ENCODE data around the gene CHRNE.
"Not testable (repeated sequence)": the region's sequence is repeated elsewhere in the genome, so short reads cannot be mapped to it uniquely, and the experiment has no call there.

Gene CHRNE

DNA sequence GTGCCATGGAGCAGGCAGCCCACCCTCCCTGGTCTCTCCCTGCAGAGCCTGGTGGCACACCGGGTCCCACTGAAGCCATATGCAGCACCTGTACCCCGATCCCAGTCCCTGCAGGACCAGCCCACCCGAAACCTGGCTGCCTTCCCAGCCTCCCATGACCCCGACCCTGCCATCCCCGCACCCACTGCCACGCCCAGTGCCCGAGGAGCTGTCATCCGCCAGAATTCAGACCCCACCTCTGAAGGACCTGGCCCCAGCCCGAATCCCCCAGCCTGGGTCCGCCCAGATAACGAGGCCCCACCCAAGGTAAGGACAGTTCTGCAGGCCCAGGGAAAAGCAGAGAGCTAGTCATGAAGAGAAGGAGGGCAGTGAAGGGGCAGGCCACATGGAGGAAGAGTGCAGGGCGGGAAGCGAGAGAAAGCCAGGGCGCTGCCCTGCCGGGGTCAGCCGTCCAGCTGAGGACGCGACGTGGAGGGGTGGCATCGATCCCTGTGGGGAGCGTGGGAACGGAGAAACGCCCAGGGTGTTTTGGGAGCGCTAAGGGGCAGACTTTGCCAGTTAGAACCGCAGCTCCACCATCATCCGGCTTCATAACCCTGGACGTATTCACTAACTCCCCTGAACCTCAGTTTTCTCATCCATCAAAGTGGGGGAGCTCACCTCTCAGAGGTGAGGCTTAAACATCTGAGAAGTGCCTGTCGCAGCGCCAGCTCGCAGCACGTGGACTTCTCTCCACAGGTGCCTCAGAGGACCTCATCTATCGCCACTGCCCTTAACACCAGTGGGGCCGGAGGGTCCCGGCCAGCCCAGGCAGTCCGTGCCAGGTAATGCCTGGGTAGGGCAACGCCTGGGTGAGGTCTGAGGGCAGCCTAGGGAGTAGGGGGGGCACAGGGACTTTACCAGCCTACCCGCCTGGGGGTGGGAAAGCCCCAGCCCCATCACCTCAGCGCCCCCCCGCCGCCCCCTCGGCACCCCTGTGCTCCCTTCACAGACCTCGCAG, 11.2 kb downstream of the CHRNE start:
- no peak for DNase-seq

DNA sequence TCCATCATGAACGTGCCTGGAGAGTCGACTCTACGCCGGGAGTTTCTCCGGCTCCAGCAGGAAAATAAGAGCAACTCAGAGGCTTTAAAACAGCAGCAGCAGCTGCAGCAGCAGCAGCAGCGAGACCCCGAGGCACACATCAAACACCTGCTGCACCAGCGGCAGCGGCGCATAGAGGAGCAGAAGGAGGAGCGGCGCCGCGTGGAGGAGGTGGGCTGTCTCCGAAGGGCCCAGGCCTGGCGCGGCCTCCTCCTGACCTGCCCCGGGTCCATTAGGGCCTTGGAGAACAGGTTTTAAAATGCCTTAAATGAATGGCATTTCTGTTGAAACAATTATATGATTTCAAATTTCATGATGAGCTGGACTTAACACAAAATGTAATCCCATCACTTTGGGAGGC, 15.3 kb downstream of the CHRNE start:
- no peak for DNase-seq

DNA sequence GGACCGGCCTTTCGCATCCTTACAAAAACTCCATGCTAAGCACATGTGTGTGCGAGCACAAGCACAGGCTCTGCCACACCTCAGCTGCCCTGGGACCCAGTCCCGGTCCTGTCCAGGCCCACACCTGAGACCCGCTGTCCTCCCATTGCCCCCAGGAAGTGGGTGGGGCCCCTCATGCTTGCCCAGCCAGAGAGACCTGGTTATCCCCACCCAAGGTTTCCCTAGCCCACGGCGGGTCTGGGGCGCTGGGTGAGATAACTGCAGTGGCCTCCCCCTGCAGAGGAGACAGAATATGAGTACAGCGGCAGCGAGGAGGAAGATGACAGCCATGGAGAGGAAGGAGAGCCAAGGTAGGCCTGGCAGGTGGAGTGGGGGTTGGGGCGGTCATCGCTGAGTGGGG, 16.1 kb downstream of the CHRNE start:
- no peak for DNase-seq

- DNase-seq: no peak
These were observed 18.4 kb downstream of the CHRNE start for GRCh38 chr17:4884489-4884888.

- peak in 49 of 58 donors; percentile 22 to 83 (median 61) for DNase-seq
These were observed 20.9 kb downstream of the CHRNE start for GRCh38 chr17:4881761-4882555.

- no peak for DNase-seq
These were observed 22.0 kb downstream of the CHRNE start for GRCh38 chr17:4880857-4881256.

DNA sequence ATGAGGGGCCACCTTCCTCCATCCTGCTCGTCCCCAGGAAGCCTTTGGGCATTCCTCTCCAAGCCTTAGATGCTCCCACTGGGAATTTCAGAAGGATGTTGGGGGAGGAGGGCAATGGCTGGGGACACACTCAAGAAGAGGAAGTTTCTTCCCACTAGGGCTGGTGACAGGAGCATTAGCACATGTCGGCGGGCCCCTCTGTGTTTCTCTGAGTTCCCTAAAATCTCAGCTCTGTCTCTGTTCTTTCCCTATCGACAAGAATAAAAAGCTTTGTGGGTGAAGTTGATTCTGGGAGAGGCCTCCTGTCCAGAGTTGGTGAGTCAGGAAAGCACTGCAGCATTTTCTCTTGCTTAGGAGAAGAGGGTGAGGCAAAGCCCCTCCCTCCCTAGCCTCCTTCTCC, 23.3 kb downstream of the CHRNE start:
- DNase-seq: no peak

GRCh38 chr17:4877089-4877488, 25.8 kb downstream of the CHRNE start:
- peak in 35 of 58 donors; percentile 11 to 79 (median 46) for DNase-seq

DNA sequence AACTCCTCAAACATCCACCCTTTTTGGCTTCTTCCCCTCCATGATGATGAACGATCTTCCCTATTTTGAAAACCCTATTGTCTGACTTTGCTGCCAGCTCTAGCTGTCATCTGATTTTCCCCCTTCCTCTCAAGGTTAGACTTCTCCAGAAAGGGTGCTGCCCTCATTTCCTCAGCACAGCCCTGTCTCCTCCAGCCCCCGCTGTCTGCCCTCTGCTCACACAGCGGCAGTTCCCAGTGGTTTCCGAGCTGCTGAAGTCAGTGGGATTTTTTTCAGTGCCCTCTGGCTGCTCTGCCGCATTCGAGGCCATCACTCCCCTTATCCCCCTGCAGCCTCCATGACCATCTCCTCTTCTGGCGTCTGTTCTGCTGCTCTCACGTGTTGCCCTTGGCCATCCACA, 30.1 kb downstream of the CHRNE start:
- peak in 27 of 58 donors; percentile 6 to 67 (median 24) for DNase-seq

DNA sequence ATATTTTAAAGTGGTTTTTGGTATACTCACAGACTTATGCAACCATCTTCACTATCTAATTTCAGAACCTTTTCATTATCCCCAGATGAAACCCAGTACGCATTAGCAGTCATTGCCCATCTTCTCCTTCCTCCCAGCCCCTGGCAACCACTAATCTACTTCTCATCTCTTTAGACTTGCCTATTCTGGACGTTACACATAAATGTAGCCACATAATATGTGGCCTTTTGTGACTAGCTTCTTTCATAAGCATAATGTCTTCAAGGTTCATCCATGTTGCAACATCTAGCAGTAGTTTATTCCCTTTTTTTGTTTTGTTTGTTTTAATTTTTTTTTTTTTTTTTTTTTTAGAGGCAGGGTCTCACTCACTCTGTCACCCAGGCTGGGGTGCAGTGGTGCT, 32.0 kb downstream of the CHRNE start:
- DNase-seq: no peak

DNA sequence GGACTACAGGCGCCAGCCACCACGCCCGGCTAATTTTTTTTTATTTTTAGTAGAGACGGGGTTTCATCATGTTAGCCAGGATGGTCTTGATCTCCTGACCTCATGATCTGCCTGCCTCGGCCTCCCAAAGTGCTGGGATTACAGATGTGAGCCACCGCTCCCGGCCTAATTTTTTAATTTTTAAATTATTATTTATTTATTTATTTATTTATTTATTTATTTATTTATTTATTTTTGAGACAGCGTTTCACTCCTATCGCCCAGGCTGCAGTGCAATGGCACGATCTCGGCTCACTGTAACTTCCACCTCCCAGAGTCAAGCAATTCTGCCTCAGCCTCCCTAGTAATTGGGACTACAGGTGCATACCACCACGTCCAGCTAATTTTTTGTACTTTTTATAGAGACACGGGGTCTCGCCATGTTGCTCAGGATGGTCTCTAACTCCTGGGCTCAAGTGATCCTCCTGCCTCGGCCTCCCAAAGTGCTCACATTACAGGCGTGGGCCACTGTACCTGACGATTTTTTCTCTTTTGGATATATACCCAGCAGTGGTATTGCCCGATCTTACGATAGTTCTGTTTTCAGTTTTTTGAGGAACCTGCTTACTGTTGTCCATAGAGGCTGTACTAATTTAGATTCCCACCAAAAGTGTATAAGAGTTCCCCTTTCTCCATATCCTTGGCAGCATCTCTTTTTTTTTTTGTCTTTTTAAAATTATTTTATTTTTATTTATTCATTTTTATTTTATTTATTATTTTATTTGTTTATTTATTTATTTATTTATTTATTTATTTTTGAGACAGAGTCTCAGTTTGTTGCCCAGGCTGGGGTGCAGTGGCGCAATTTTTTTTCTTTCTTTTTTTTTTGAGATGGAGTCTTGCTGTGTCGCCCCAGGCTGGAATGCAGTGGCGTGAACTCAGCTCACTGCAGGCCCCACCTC, 33.6 kb downstream of the CHRNE start:
- not testable (repeated sequence) for DNase-seq

- not testable (repeated sequence) for DNase-seq
These were observed 35.4 kb downstream of the CHRNE start for GRCh38 chr17:4867535-4867934.

- DNase-seq: no peak
These were observed 39.6 kb downstream of the CHRNE start for GRCh38 chr17:4863321-4863720.

DNA sequence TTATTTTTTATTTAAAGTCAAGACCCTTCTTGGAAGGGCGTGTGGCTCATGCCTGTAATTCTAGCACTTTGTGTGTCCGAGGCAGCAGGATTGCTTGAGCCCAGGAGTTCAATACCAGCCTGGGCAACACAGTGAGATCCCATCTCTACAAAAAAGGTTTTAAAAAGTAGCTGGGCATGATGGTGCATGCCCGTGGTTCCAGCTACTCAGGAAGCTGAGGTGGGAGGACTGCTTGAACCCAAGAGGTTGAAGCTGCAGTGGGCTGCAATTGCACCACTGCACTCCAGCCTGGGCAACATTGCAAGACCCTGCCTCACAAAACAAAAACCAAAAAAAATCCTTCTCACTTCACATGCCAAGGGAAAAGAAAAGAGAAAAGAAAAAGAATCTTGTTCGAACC, 40.2 kb downstream of the CHRNE start:
- no peak for DNase-seq

DNA sequence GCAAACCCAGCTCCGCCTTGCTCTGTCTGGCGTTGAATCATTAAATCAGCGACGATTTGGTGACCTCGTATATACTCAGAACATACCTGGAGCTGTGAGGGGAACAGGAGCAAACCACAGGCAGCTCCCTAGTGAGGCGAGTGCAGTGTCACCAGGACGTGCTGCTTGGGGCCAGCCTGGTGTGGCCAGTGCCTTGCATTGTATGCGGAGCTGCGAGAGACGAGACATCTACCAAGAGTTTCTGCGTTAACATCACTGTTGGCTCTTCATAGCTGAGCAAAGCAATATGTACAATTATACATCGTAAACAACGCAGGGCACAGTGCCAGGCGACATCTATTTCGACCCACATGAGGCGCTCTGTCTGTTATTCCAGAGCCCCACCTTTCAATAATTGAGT, 41.8 kb downstream of the CHRNE start:
- DNase-seq: peak in 5 of 58 donors; percentile 14 to 44 (median 22)

GRCh38 chr17:4860651-4861050, 42.2 kb downstream of the CHRNE start:
- peak in 1 of 58 donors; percentile 26 for DNase-seq

DNA sequence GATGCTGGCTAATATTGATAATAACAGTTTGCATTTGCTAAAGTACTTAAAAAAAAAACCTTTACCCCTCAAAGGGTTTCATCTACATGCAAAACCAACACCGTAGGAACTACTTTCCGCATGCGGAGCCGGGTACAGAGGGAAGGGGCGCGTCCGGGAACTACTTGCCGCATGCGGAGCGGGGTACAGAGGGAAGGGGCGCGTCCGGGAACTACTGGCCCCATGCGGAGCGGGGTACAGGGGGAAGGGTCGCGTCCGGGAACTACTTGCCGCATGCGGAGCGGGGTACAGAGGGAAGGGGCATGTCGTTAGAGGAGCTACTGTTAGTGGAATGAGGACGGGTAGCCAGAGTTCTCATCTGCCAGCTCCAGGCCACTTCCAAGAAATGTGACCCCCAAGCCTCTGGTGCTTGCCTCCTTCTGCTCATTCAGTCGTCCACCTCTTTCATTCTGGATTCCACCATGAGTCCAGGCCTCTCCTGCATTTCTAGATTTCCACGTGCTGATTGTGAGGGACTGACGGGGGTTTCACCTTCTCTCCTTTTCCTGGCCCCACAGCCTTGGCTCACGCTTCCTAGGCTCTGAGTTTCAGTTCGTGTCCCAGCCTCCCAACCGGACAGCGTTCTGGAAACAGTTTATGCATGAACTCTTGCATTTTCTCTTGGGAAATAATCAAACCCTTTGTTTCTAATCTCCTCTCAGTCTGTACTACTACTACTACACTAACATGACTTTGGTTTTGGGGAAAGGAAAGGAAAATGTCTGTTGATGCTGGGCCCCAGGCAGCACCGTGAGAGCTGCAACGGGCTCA, 42.9 kb downstream of the CHRNE start:
- DNase-seq: peak in 8 of 58 donors; percentile 10 to 69 (median 34)

DNA sequence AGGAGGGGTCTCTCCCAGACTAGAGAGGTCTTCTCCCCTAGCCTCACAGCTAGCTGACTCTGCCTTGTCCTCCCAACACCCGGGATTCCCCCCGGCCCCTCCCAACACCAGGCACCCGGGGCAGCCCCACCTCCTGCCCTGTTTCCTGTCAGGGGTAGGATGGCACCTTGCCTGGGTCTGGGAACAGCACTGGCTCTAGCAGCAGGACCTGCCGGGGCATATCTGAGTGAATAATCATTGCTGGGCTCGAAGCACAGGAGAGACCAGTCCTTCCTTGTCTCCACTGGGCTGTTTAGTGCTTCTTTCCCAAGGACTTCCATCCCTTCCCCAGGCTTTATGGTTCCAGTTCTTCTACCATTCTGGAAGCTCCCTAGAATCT, 44.0 kb downstream of the CHRNE start:
- DNase-seq: peak in 43 of 58 donors; percentile 11 to 77 (median 39)

DNA sequence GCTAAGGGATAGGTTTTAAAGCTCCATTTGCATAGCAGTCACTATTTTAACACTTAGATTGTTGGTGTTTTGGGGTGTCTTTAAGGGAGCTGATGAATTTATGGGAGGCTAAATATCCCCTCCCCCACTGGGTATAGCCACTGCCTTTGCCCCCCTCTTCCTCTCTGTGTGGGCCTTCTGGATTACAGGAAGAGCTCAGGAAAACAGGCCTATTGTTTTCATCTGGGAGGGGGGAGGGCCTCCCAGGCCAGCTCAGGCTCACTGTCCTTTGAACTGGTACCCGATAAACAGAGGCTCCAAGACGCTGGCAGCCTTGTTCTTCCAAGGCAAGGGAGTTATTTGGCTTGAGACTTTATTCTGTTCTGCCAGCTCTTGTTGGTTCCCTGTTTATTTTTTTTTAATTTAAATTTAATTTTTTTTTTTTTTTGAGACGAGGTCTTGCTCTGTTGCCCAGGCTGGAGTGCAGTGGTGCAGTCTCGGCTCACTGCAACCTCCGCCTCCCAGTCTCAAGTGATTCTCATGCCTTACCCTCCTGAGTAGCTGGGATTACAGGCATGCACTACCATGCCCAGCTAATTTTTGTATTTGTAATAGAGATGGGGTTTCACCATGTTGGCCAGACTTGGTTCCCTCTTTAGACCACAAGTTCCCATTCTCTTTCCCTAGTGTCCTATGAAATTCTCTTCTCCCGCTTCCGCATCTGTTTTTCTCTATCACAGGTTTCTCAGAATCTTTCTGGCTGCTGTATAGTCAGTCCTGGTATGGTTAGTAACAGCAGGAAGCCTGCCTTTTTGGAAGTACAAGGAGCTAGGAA, 44.6 kb downstream of the CHRNE start:
- DNase-seq: peak in 47 of 58 donors; percentile 12 to 87 (median 64)
